Stimulated activated CD8-positive, alpha-beta memory T cell treated with anti-CD3 and anti-CD28 coated beads, Interleukin-12 subunit alpha, Interleukin-12 subunit beta, amount 100 ng/mL, for 4 hours (primary cell): ENCODE results near the gene ZFP57.
A peak's percentile ranks its signal among the peaks of the same experiment; 100 is the strongest.

Experiments used
- DNase-seq: peaks from one replicate; pipeline ENCODE4 v3.0.0-alpha.2; 2020; ENCODE audit warnings: low read depth

Gene ZFP57

DNA sequence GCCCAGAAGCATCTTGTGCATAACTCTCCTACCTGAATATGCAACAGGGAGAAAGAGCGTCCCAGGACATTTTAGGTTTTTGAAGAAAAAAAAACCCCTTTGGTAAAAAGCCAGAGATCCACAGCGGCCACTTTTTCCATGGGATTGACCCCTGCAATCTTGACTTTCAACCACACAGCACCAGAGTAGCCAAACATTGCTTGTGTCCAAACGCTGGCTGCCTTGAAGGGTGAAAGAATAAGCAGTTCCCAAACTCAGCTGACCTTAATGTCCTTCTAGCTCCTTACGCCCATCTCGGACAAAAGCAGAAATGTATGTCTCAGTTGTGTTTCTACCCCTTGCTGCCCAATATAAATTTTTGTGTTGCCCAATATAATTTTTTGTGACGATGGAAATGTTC, 25.3 kb downstream of the ZFP57 start:
- DNase-seq: no peak

DNA sequence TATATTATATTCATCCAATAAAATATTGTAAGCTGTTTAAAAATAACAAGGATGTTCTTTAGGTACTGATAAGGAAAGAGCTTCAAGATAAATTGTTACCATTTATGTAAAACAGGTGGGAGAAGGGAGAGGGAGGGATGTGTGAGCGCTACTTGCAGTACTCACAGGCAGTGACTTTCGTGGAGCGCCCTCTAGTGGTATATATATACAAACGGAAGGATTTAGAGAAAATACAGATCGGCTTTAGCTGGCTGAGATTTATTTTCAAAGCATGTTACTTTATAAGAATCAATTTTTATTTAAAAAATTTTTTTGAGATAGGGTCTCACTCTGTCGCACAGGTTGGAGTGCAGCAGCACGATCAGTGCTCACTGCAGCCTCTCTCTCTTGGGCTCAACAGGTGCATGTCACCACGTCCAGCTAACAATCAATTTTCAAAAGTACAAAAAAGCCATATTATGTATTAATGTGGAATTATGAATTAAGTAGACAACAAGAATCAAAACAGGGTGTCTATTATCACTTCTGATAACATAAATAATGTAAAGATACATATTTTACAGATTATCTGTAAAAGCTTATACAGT, 27.4 kb downstream of the ZFP57 start:
- peak; percentile 3 for DNase-seq

DNA sequence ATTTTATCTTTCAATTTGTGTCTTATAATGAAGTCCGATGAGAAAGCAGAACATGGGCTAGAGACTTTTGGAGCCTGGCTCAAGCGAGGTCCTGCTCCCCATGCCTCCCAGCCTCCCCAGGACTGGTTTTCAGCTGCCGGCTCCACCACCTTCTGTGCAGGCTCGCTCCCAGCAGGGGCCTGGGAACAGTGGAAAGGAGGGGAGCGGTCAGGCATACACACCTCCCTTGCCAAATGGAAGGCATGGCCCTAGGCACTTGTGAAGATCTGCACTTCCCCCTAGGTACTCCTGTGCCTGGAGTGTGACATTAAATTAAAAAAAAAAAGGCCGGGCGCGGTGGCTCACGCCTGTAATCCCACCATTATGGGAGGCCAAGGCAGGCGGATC, 28.8 kb downstream of the ZFP57 start:
- no peak for DNase-seq

- no peak for DNase-seq
These were observed 29.3 kb downstream of the ZFP57 start for GRCh38 chr6:29651413-29652197.

- peak; percentile 91 for DNase-seq
These were observed 31.0 kb downstream of the ZFP57 start for GRCh38 chr6:29649701-29650673.

GRCh38 chr6:29647927-29648642, 32.9 kb downstream of the ZFP57 start:
- no peak for DNase-seq

DNA sequence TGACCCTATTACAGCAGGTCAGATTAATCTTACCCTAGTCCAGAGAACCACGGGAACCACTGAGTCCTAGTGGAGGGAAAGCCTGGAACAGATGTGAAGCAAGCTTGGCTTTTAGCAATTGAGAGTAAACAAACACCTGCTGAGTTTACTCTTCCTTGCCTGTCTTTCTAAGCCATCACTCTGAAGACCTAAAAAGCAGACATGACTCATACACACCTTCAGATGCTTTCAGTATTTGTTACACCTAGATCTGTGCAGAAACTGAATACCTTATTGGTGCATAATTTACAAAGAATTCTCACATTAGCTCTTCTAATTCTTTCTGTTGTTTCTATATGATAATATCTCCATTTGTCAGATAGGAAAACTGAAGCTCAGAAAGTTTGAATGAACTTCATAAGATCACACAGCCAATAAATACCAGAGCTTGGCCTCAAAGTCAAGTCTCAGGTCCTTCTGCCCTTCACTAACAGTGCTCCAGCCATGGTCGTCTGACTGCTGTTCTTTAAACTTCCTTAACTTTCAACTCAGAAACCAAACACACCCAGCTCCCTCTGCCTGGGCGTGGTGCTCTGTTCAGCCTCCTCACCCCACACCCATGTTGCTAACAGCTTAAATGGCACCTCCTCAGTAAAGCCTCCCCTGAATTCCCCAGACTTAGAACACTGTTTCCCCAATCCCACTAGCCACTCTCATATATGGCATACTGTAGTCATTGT, 39.4 kb downstream of the ZFP57 start:
- DNase-seq: no peak

DNA sequence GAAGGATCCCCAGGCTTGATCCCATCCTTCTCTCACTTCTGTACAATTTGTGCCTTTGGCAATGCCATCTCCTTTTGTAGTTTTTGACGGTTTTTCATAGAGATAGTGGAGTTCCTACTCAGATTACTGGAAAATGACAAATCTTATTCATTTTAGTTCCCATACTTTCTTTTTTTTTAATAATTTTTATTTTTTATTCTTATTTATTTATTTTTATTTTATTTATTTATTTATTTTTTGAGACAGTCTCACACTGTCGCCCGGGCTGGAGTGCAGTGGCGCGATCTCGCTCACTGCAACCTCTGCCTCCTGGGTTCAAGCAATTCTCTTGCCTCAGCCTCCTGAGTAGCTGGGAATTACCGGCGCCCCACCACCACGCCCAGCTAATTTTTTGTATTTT, 43.7 kb downstream of the ZFP57 start:
- no peak for DNase-seq

- DNase-seq: no peak
These were observed 47.4 kb downstream of the ZFP57 start for GRCh38 chr6:29633534-29633905.

DNA sequence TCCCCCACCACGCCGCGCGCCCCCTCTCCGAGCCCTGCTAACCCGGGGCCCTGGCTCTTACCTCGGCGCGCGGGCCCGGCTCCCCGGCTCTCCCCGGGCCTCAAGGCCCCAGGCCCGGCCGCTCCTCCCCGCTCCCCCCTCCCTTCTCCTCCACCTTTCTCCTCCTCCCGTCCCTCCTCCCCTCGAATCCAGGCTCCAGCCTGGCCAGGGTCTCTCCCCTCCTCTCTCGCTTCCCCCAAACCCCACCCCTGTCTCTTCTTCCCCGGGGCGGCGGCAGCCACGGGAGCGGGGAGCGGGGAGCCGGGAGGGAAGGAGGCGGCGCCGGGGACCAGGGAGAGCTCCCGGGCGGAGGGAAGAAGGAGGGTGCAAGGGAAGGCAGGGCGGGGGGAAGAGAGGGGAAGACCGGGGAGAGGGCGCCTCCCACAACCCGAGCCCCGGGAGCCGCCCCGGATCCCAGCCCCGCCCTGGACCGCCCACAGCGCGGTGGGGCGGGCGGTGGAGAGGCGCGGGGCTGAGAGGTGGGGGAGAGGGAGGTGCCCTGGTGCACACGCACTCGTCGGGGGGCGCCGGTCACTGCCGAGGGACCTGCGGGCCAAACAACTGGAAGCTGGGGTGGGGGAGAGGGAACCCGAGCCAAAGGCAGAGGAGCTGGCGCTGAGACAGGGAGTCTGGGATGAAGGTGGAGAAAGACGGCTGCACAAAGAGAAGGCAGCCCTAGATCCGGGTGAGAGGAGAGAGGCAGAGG, 48.0 kb downstream of the ZFP57 start, which contains the start of gene GABBR1:
Gene GABBR1, minus strand, starts transcription at position 395 of the 745 bp plus-strand sequence. CDS start 798 bp downstream, outside the sequence.
- peak; percentile 56 for DNase-seq

GRCh38 chr6:29631860-29632731, 48.9 kb downstream of the ZFP57 start:
- DNase-seq: peak; percentile 43

DNA sequence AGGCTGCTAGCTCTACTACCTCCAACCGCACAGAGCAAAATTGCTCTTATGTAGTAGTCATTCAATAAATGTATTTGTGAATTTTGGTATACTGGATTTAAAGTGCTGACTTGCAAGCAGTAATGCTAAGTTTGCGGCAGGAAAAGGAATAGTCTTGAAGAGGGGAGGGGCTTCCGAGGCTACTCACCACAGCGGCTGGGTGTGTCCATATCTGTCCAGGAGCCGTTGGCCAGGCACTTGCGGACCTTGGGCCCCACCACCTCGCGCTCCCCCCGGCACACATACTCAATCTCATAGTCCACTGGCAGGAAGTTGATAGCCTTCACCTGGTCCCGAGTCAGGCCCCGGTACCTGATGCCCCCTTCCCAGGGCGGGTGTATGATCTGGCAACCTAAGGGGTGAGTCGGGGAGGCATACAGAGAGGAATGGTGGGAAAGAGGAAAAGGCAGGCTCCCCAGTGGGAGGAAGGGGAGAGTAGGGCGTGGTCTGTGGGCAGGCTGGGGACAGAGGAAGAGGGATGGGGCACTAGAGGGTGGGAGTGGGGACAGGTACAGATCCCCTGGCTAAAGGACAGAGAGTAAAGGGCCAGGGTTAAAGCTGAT, 49.6 kb downstream of the ZFP57 start:
- no peak for DNase-seq

DNA sequence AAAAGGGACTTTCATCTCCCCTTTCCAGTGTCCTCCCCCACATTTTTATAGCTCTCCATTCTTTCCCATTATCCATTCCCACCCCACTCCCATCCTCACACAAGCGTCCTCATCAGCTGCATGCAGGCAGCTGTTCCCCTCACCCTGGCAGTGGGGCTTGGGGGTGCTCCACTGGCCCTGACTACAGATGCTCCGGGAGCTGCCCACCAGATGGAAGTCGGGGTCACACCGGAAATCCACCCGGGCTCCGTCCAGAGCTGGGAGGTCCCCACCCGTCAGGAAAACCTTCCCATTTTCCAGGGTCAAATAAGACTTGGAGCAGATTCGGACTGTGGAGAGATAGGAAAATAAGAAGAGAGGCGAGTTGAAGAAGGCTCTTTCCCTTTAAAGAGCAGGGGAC, 50.6 kb downstream of the ZFP57 start:
- DNase-seq: no peak

DNA sequence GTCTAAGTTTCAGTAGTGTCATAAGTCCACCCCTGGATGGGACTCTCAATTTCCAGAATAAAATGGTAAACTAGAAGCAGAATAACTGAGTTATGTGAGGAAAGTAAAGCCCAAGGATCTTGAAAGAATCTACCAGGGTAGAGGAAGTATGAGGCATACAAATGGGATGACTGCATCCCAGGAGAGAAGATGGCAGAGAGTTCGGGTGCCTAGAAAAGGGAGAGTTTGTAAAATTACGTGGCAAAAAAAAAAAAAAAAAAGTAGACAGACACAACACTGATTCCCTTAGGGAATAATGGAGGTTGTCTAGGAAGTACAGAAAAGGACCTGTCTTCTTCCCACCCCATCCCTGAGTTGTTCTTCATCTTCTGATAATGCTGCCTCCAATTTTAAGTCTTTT, 51.4 kb downstream of the ZFP57 start:
- no peak for DNase-seq

GRCh38 chr6:29628419-29629281, 52.3 kb downstream of the ZFP57 start:
- peak; percentile 26 for DNase-seq

- peak; percentile 43 for DNase-seq
These were observed 53.1 kb downstream of the ZFP57 start for GRCh38 chr6:29627755-29628418.

DNA sequence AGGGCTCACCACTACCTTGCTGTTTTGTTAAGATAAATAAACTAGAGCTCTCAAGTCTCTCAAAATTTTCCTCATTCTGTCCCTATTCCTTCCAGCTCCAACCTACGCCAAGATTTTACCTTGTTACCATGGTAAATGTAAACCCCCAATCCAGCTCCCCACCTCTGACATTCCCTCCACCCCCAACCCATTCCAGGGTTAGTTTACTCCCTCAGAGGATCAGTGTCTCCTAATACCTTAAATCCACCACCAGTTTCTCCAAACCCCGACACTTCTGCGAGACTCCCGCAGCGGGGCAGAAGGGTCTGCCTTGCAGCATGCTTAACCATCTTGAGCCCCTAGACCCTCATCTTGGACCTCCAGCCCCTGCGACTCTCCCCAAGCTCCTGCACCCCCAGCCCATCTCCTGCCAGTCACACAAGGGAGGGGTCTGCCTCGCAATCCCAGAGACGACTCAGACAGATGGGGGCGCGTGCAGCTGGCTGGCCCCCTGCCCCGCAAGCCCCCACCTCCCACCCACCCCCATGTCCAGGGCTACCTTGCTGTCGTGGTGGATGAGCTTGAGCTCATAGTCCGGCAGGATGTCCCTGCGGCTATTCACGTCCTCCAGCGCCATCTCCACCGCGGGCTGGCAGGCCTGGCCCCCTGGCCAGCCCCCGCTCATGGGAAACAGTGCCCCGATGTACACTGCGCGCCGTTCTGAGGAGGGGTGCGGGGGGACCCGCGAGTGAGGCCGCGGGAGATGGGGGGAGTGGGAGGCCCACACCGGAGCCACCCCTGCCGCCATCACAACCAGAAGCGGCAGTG, 53.8 kb downstream of the ZFP57 start:
- no peak for DNase-seq
